GM12878 (cell line): ENCODE measurements around the gene PKMYT1. TPM values are rescaled to one million over a fixed set of nuclear protein-coding genes. Genes with fewer than 3 reads are reported as not detected.

ENCODE experiments used
- ATAC-seq: fragments of 200-7000 bp; cut with Tn5 transposase; 3 replicates; pipeline ENCODE4 v1.9.1; 2020; ENCODE audit warnings: mild to moderate bottlenecking, moderate library complexity
- BruUV-seq: library from RNA; stranded (reverse); fragments of 400-500 nt; replicated peaks from 2 replicates; lab custom pipeline; 2021; lab: Mats Ljungman, UMichigan
- CTCF ChIA-PET: fragments of 300-600 bp; sonication (Branson Sonifier 250); formaldehyde crosslinking; extraction: SDS; loops from one replicate; lab custom pipeline; 2021; ENCODE audit warnings: inconsistent platforms; lab: Yijun Ruan, JAX
- POLR2A ChIA-PET: fragments of 350-600 bp; formaldehyde crosslinking; extraction: SDS; loops from one replicate; lab custom pipeline; 2021; ENCODE audit warnings: inconsistent platforms; lab: Charles Lee
- RAD21 ChIA-PET: fragments of 300-600 bp; sonication (Branson Sonifier 250); formaldehyde crosslinking; loops from one replicate; lab custom pipeline; 2023; ENCODE audit warnings: antibody characterized with exemption; ENCODE audit not compliant: unreplicated experiment; lab: Charles Lee
- SMC1A ChIA-PET: fragments of 300-600 bp; sonication (Branson Sonifier 250); formaldehyde crosslinking; loops from one replicate; lab custom pipeline; 2023; ENCODE audit not compliant: unreplicated experiment, uncharacterized antibody; lab: Charles Lee
- DNase-seq: peaks from one replicate; pipeline ENCODE4 v3.0.0-alpha.2; 2011; ENCODE audit warnings: low read depth, low spot score
- FAIRE-seq: peaks from 3 replicates; lab custom pipeline; 2011; peaks lifted over from hg19 to GRCh38; lab: Jason Lieb, UNC
- H2AFZ ChIP-seq: 2 replicates; pipeline ENCODE4 v1.6.0; 2011; ENCODE audit warnings: low read depth, low read length, control low read depth; ENCODE audit not compliant: control insufficient read depth
- H3K27ac ChIP-seq: 2 replicates; pipeline ENCODE4 v1.5.1; 2011; ENCODE audit warnings: control low read depth; ENCODE audit not compliant: control insufficient read depth, insufficient read depth
- H3K27me3 ChIP-seq, 2 experiments: replicated peaks in 1 of 2; 2 replicates each; pipeline versions ENCODE4 v1.6.0 to v1.6.1; 2011; ENCODE audit warnings: low read length in 1 of 2; ENCODE audit not compliant: control insufficient read depth in 2 of 2, insufficient read depth in 2 of 2
- H3K36me3 ChIP-seq, 2 experiments: 2 replicates each; pipeline ENCODE4 v1.5.1; 2011; ENCODE audit warnings: low read length in 1 of 2; ENCODE audit not compliant: control insufficient read depth in 2 of 2, insufficient read depth in 2 of 2
- H3K4me1 ChIP-seq: 2 replicates; pipeline ENCODE4 v1.6.1; 2011; ENCODE audit warnings: mild to moderate bottlenecking, low read length, moderate library complexity, mixed read lengths; ENCODE audit not compliant: control insufficient read depth, insufficient read depth
- H3K4me2 ChIP-seq: 2 replicates; pipeline ENCODE4 v1.6.0; 2011; ENCODE audit warnings: control low read depth; ENCODE audit not compliant: control insufficient read depth, insufficient read depth
- H3K4me3 ChIP-seq: fragments of 200-600 bp; sonication (generic); 2 replicates; pipeline ENCODE4 v1.5.1; 2016
- H3K79me2 ChIP-seq: 2 replicates; pipeline ENCODE4 v1.6.0; 2011; ENCODE audit warnings: low read length; ENCODE audit not compliant: control insufficient read depth, insufficient read depth
- H3K9ac ChIP-seq: 2 replicates; pipeline ENCODE4 v1.8.0; 2011; ENCODE audit warnings: low read length, control low read depth, mixed read lengths; ENCODE audit not compliant: control insufficient read depth, insufficient read depth
- H3K9me3 ChIP-seq: replicated peaks from 3 replicates; pipeline ENCODE4 v1.5.1; 2011; ENCODE audit warnings: mild to moderate bottlenecking, low read length; ENCODE audit not compliant: control insufficient read depth, insufficient read depth
- H4K20me1 ChIP-seq: 2 replicates; pipeline ENCODE4 v1.6.0; 2011; ENCODE audit not compliant: control insufficient read depth, insufficient read depth
- DPF2 ChIP-seq: fragments of 450-650 bp; IDR thresholded peaks from 2 replicates; pipeline ENCODE4 v1.6.1; 2017; ENCODE audit warnings: mild to moderate bottlenecking
- EGR1 ChIP-seq, 2 experiments: IDR thresholded peaks; 1 replicate in 1 of 2; 2 replicates in 1 of 2; pipeline ENCODE4 v1.6.1; 2011 to 2012; ENCODE audit warnings: low read depth in 2 of 2, low read length in 2 of 2, borderline replicate concordance in 1 of 2, mild to moderate bottlenecking in 1 of 2, moderate library complexity in 1 of 2
- ETV6 ChIP-seq, 2 experiments: fragments of 450-650 bp in 1 of 2; IDR thresholded peaks in 1 of 2; conservative IDR thresholded peaks in 1 of 2; 2 replicates each; pipeline ENCODE4 v1.6.1; 2014; ENCODE audit warnings: antibody characterized with exemption in 1 of 2, borderline replicate concordance in 1 of 2, low read depth in 1 of 2, mild to moderate bottlenecking in 1 of 2, moderate library complexity in 1 of 2
- FOXK2 ChIP-seq: fragments of 450-650 bp; IDR thresholded peaks from 2 replicates; pipeline ENCODE4 v1.6.1; 2017; ENCODE audit warnings: mild to moderate bottlenecking, moderate library complexity
- HCFC1 ChIP-seq: fragments of 150-350 bp; IDR thresholded peaks from 2 replicates; pipeline ENCODE4 v1.6.1; 2014; ENCODE audit warnings: low read length
- IRF4 ChIP-seq: IDR thresholded peaks from 2 replicates; pipeline ENCODE4 v1.6.1; 2011; ENCODE audit warnings: low read depth, low read length
- KLF5 ChIP-seq: fragments of 450-650 bp; IDR thresholded peaks from 2 replicates; pipeline ENCODE4 v1.6.1; 2014; ENCODE audit warnings: mild to moderate bottlenecking; ENCODE audit not compliant: partially characterized antibody
- MEF2A ChIP-seq: IDR thresholded peaks from 2 replicates; pipeline ENCODE4 v1.6.1; 2011; ENCODE audit warnings: low read depth, mild to moderate bottlenecking, low read length, moderate library complexity; ENCODE audit not compliant: insufficient read depth
- NBN ChIP-seq: fragments of 450-650 bp; IDR thresholded peaks from 2 replicates; pipeline ENCODE4 v1.6.1; 2016
- PAX8 ChIP-seq: fragments of 450-650 bp; IDR thresholded peaks from 2 replicates; pipeline ENCODE4 v1.6.1; 2017; ENCODE audit warnings: mild to moderate bottlenecking, moderate library complexity
- POLR2AphosphoS5 ChIP-seq: IDR thresholded peaks from 2 replicates; pipeline ENCODE4 v1.6.1; 2011; ENCODE audit warnings: mild to moderate bottlenecking, low read length, inconsistent platforms
- RB1 ChIP-seq: fragments of 450-650 bp; formaldehyde crosslinking; IDR thresholded peaks from 2 replicates; pipeline ENCODE4 v1.6.1; 2017; ENCODE audit warnings: mild to moderate bottlenecking, borderline replicate concordance
- RBBP5 ChIP-seq: fragments of 200-600 bp; sonication (generic); conservative IDR thresholded peaks from 2 replicates; pipeline ENCODE4 v1.6.1; 2016
- SMARCA5 ChIP-seq: fragments of 450-650 bp; IDR thresholded peaks from 2 replicates; pipeline ENCODE4 v1.6.1; 2017; ENCODE audit warnings: mild to moderate bottlenecking
- YY1 ChIP-seq: IDR thresholded peaks from 2 replicates; pipeline ENCODE4 v1.6.1; 2011; ENCODE audit warnings: low read depth, mild to moderate bottlenecking, low read length
- ZSCAN29 ChIP-seq: fragments of 450-650 bp; IDR thresholded peaks from 2 replicates; pipeline ENCODE4 v1.6.1; 2017; ENCODE audit warnings: mild to moderate bottlenecking, moderate library complexity
- ZZZ3 ChIP-seq: IDR thresholded peaks from 2 replicates; pipeline ENCODE4 v1.6.1; 2011; ENCODE audit warnings: low read depth; ENCODE audit not compliant: control insufficient read depth, insufficient read length
- WGBS: methylation state at CpG from one replicate; pipeline ENCODE4 v1.1.6; 2016; ENCODE audit warnings: low lambda C conversion rate; ENCODE audit not compliant: insufficient replicate concordance, insufficient coverage; ENCODE audit errors: missing lambda C conversion rate; 5-methylcytosine and 5-hydroxymethylcytosine counted together
- in situ Hi-C: fragments of 300-500 bp; cut with MboI; formaldehyde crosslinking; loops from 9 replicates; pipeline ENCODE4 v1.14.3; 2018; ENCODE audit warnings: mixed read lengths
- intact Hi-C: fragments of 100-400 bp; cut with micrococcal nuclease; formaldehyde crosslinking; loops from one replicate; pipeline ENCODE4 v1.14.2; 2022; ENCODE audit not compliant: unreplicated experiment
- polyA plus RNA-seq, 11 experiments: library from polyadenylated mRNA; depleted of rRNA in 4 of 11; unstranded in 6 of 11; stranded (reverse) in 5 of 11; fragments of >200 nt; fragmentation: Nextera tagmentation in 4 of 11; fragmentation: Illumina TruSeq in 1 of 11; extraction: Ambion mirVana in 4 of 11; extraction: Trizol in 1 of 11; gene quantifications; 1 replicate in 1 of 11; 2 replicates in 10 of 11; pipeline versions ENCODE4 v1.2.1 to v1.2.3, GENCODE V29; 2011 to 2016; ENCODE audit warnings: inconsistent platforms in 2 of 11, missing spikeins in 2 of 11, low read depth in 1 of 11
- total RNA-seq, 4 experiments: library from RNA; depleted of rRNA in 3 of 4; stranded (reverse); fragments of >200 nt in 3 of 4; fragmentation: Illumina TruSeq in 1 of 4; extraction: Trizol in 1 of 4; gene quantifications; 2 replicates each; pipeline versions ENCODE4 v1.2.1 to v1.2.3, GENCODE V29; 2013 to 2021
- TF ChIP-seq, protein P1 (sequence below): fragments of 450-650 bp; formaldehyde crosslinking; IDR thresholded peaks from 2 replicates; pipeline ENCODE4 v1.4.0; 2022; ENCODE audit warnings: mild to moderate bottlenecking, moderate library complexity
- TF ChIP-seq, protein P2 (sequence below): IDR thresholded peaks from 2 replicates; pipeline ENCODE4 v1.6.1; 2011; ENCODE audit warnings: low read depth, mild to moderate bottlenecking, low read length, moderate library complexity, borderline replicate concordance; ENCODE audit errors: extremely low read depth

PKMYT1 gene
- total and polyA plus RNA-seq, 10 of the 15 experiments (the other 5 are each of a cell fraction or from before 2014, with no cell fraction given): 4.6 to 101 (median 29.9) TPM

DNA sequence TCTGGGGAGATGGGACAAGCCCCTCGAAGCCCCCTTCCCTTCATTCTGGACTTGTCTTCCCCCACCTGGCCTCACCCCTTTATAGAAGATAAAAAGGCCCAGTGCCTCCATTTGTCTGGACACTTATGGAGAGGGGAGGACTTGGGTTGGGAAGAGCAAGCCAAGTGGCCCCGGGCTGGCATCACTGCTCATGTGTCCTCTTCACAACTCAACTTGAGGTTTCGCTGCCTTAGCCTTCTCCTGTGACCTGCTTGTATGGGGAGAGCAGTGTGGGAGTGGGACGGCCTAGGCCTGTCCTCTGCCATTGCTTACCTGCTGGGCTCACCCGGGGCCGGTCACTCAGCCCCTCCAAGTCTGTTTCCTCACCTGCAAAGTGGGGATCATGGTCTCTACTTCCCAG, 9.7 kb downstream of the PKMYT1 start:
- no peaks in the 10 kb centered on the region for H3K27me3 ChIP-seq
- no TSS peak for BruUV-seq
- CTCF ChIA-PET: interaction anchor here (0.6 to 1.7 kb wide), 13 partner anchors 9 to 102 kb away, joined by 3 to 13 read pairs (median 4); partner anchors contain the start of gene PKMYT1
- WGBS: 36% methylated on average over 5 of the region's 6 CpGs
- peak overlapping the region; percentile 91 for H3K4me3 ChIP-seq
- peaks cover 20% of the 10 kb centered on the region for H3K4me1 ChIP-seq
- H2AFZ ChIP-seq: no peak overlapping the region
- H4K20me1 ChIP-seq: no peaks in the 10 kb centered on the region
- intact Hi-C loops (no loop called here), in situ Hi-C loops (no loop called here)
- no peak for DNase-seq
- H3K9me3 ChIP-seq: no peaks in the 10 kb centered on the region
- H3K4me2 ChIP-seq: peak overlapping the region; percentile 84
- RAD21 ChIA-PET: interaction anchor here (0.6 to 1.7 kb wide), 5 partner anchors 10 to 131 kb away, joined by 3 to 6 read pairs (median 3); partner anchors contain the start of gene PKMYT1
- POLR2A ChIA-PET: interaction anchor here (2.0 kb wide), 1 partner anchor 10 kb away, joined by 18 read pairs; the partner anchor contains the start of gene PKMYT1
- FAIRE-seq: no peak
- 0 out of 2 replicates have a peak overlapping the region, but pooled peaks have one; percentile 78 for H3K27ac ChIP-seq
- SMC1A ChIA-PET: interaction anchor here (1.2 to 1.3 kb wide), 2 partner anchors 8 to 13 kb away, joined by 3 to 5 read pairs; no protein-coding TSS in a partner anchor
- peak overlapping the region; percentile 80; the same call in 1 of the 2 replicates for H3K9ac ChIP-seq
- peaks cover 16% of the 10 kb centered on the region for H3K79me2 ChIP-seq
- no peak for ATAC-seq
- peaks cover 4 to 19% of the 10 kb centered on the region in 2 experiments; a peak in 3 of 4 replicates for H3K36me3 ChIP-seq
- no peak for TF ChIP-seq PAX8
- no peak for TF ChIP-seq DPF2
- TF ChIP-seq ZSCAN29: no peak
- TF ChIP-seq ZZZ3: no peak
- TF ChIP-seq, protein P1, sequence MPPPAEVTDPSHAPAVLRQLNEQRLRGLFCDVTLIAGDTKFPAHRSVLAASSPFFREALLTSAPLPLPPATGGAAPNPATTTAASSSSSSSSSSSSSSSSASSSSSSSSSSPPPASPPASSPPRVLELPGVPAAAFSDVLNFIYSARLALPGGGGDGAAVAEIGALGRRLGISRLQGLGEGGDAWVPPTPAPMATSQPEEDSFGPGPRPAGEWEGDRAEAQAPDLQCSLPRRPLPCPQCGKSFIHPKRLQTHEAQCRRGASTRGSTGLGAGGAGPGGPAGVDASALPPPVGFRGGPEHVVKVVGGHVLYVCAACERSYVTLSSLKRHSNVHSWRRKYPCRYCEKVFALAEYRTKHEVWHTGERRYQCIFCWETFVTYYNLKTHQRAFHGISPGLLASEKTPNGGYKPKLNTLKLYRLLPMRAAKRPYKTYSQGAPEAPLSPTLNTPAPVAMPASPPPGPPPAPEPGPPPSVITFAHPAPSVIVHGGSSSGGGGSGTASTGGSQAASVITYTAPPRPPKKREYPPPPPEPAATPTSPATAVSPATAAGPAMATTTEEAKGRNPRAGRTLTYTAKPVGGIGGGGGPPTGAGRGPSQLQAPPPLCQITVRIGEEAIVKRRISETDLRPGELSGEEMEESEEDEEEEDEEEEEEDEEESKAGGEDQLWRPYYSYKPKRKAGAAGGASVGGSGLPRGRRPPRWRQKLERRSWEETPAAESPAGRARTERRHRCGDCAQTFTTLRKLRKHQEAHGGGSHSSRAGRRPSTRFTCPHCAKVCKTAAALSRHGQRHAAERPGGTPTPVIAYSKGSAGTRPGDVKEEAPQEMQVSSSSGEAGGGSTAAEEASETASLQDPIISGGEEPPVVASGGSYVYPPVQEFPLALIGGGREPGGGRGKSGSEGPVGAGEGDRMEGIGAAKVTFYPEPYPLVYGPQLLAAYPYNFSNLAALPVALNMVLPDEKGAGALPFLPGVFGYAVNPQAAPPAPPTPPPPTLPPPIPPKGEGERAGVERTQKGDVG (CRISPR knock-in tag): no peak
- TF ChIP-seq NBN: no peak
- TF ChIP-seq FOXK2: no peak
- no peak for TF ChIP-seq POLR2AphosphoS5
- TF ChIP-seq KLF5: no peak
- TF ChIP-seq YY1: no peak
- no peak for TF ChIP-seq ETV6 (conservative IDR thresholded peaks at IDR 0.05 in 1 of 2, IDR thresholded peaks at IDR 0.05 in 1 of 2; ENCODE audit: borderline replicate concordance in 1 of 2, low read depth in 1 of 2)
- TF ChIP-seq SMARCA5: no peak
- TF ChIP-seq RBBP5: no peak
- no peak for TF ChIP-seq RB1
- no peak for TF ChIP-seq IRF4
- no peak for TF ChIP-seq MEF2A
- TF ChIP-seq HCFC1: no peak
- TF ChIP-seq, protein P2, sequence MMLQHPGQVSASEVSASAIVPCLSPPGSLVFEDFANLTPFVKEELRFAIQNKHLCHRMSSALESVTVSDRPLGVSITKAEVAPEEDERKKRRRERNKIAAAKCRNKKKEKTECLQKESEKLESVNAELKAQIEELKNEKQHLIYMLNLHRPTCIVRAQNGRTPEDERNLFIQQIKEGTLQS: no peak
- TF ChIP-seq EGR1 (IDR thresholded peaks at IDR 0.05; ENCODE audit: borderline replicate concordance in 1 of 2, low read depth in 2 of 2, low read length in 2 of 2): no peak
